Measurements from ENCODE around the gene CNNM4.

DNA sequence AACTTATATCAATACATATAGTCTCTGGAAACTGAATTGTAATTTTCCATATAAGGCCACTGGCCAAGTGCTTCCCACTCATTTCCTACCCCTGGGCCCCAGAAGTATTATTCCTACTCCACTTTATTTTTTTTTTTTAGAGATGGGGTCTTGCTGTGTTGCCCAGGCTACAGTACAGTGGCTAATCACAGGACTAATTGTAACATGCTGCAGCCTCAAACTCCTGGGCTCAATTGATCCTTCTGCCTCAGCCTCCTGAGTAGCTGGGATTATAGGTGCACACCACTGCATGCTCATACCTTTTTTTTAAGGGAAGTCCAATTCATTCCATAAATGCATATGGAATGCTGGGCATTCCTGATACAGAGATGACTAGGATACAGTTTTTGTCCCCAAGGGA, 6.4 kb upstream of the CNNM4 start:
- TF ChIP-seq, protein P1, sequence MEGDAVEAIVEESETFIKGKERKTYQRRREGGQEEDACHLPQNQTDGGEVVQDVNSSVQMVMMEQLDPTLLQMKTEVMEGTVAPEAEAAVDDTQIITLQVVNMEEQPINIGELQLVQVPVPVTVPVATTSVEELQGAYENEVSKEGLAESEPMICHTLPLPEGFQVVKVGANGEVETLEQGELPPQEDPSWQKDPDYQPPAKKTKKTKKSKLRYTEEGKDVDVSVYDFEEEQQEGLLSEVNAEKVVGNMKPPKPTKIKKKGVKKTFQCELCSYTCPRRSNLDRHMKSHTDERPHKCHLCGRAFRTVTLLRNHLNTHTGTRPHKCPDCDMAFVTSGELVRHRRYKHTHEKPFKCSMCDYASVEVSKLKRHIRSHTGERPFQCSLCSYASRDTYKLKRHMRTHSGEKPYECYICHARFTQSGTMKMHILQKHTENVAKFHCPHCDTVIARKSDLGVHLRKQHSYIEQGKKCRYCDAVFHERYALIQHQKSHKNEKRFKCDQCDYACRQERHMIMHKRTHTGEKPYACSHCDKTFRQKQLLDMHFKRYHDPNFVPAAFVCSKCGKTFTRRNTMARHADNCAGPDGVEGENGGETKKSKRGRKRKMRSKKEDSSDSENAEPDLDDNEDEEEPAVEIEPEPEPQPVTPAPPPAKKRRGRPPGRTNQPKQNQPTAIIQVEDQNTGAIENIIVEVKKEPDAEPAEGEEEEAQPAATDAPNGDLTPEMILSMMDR (IDR thresholded peaks at IDR 0.05) = no peak
- TF ChIP-seq EZH2phosphoT487 (IDR thresholded peaks at IDR 0.05) = no peak
